Prostate gland (tissue), 2 donors: ENCODE data around the gene ARCN1.

ENCODE experiments used
- POLR2A ChIP-seq: fragments of 450-650 bp; IDR thresholded peaks from one replicate; pipeline ENCODE4 v1.6.1; 2016; ENCODE audit warnings: antibody characterized with exemption, mild to moderate bottlenecking
- TF ChIP-seq, protein P1 (sequence below), 4 experiments: fragments of 200-600 bp in 2 of 4; fragments of 450-650 bp in 2 of 4; sonication (generic) in 2 of 4; IDR thresholded peaks; 1 replicate in 3 of 4; 2 replicates in 1 of 4; pipeline ENCODE4 v1.5.1; 2016 to 2019; ENCODE audit warnings: antibody characterized with exemption in 4 of 4, mild to moderate bottlenecking in 2 of 4, moderate library complexity in 2 of 4

GRCh38 chr11:118625036-118625690 lies 53.0 kb downstream of the ARCN1 start:
- TF ChIP-seq, protein P1, sequence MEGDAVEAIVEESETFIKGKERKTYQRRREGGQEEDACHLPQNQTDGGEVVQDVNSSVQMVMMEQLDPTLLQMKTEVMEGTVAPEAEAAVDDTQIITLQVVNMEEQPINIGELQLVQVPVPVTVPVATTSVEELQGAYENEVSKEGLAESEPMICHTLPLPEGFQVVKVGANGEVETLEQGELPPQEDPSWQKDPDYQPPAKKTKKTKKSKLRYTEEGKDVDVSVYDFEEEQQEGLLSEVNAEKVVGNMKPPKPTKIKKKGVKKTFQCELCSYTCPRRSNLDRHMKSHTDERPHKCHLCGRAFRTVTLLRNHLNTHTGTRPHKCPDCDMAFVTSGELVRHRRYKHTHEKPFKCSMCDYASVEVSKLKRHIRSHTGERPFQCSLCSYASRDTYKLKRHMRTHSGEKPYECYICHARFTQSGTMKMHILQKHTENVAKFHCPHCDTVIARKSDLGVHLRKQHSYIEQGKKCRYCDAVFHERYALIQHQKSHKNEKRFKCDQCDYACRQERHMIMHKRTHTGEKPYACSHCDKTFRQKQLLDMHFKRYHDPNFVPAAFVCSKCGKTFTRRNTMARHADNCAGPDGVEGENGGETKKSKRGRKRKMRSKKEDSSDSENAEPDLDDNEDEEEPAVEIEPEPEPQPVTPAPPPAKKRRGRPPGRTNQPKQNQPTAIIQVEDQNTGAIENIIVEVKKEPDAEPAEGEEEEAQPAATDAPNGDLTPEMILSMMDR (IDR thresholded peaks at IDR 0.05): no peak
- TF ChIP-seq POLR2A: no peak
